SKM-1 treated with dmso at 0.1 percent for 144 hours (cell line): Measurements from ENCODE around the gene GREB1.

Experiments used
- DNase-seq: peaks from one replicate; lab custom pipeline; 2025; ENCODE audit not compliant: unreplicated experiment; lab: John Stamatoyannopoulos, UW

The GREB1 gene

DNA sequence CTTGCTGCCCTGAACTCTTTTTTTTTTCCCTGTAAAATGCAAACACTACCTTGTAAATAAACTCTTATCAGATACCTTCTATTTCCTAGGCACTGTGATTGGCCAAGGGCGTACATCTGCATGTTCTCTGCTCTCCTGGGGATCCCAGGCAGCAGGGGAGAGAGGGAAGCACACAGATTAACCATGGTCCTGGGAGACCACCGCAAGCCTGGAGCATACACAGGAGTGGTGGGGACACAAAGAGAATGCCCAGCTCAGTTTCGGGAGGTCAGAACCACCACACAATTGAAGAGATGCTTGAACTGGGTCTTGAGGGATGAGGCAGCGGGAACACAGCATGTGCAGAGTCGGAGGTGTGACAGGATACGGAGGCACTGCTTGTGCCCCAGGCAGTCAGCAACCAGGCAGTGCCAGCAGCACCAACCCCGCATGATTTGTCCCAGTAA, 2.1 kb downstream of the GREB1 start:
- DNase-seq = no peak

DNA sequence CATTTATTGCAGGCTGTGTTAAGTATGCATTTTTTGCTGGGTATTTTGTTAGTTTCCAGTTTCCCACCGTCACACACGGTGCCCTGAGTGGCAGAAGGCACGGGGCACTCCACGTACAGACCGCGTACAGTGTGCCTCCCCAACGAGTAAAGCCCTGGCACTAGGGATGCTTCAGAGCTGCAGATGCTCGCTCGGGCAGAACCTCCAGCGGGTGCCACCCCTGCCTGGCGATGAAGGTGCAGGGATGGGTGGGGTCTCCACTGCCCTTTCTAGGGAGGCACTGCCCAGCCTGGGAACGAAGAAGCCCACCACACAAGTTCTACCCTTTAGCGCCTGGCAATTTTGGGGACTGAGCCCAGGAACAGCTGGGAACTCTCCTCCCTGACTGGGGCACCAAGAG, 4.1 kb downstream of the GREB1 start:
- no peak for DNase-seq

DNA sequence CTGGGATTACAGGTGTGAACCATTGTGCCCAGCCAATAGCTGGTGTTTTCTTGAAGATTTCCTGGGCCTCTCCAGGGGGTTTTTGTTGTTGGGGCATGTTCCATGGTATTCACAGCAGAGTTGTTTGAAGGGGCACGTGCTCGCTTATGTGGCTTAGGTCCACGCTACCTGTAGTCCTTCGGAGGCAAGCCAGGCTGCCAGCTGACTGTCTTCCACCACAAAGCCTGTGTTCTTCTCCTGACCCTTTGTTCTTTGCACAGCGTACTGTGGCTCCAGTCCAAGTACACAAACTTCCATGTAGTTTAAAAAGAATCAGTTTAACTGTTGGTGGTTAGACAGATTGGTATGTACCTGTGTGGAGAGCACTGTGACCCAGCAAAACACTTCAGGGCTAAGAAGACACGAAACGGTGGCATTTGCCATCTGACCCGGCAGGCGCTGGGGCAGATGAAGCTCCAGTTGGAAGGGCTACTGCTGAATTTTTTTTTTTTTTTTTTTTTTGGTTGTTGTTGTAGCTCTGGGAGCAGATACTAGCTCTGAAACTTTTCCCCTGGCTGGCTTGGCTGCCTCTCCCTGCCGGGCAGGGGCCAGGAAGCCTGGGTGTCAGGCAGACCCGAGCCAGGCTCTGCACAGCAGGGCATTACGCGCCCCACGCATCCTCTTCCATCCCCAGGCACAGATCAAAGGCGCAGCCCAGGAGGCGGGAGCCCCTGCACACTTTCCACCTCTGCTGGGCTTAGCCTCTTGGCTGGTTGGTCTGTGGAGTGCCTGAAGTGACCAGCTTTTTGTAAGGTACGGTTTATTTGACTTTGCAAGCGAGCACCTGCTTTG, 5.7 kb downstream of the GREB1 start:
- DNase-seq = no peak

DNA sequence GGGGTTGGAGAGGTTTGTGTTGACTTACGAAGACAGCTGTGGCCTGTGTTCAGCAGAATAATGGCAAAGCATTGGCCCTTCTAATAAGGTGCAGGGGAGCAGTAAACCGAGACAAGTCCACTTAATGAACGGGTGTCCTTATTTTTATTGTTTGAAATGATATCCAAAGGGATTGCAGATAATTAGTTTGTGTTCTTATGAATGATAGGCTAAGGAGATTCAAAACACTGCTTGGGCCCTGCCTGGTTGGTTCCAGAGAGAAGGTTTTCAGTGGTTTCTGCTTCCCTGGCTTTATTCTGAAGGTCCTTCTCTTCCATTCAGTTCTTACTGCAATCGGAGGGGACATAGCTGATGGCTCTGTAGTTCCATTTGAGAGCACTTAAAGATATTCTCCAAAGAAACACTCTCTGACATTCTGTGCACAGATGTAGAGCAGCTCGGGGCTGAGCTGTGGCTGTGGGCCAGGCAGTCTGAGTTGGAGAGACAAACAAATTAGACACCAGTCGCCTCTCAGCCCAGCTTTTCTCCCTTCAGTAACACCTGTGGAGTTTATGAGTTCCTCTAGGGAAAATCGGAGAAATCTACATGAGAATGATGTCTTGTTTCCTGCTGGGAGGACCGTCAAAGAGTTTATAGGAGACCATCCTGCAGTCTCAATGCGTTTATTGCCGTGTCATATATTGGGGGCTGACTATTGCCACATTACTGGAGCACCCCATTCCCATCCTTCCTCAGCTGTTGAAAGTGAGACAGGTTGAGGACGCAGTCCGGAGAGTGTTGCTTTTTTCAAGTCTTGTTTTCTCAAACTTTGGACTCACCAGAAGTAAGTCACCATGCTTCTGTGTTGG, 6.5 kb downstream of the GREB1 start:
- DNase-seq = no peak

DNA sequence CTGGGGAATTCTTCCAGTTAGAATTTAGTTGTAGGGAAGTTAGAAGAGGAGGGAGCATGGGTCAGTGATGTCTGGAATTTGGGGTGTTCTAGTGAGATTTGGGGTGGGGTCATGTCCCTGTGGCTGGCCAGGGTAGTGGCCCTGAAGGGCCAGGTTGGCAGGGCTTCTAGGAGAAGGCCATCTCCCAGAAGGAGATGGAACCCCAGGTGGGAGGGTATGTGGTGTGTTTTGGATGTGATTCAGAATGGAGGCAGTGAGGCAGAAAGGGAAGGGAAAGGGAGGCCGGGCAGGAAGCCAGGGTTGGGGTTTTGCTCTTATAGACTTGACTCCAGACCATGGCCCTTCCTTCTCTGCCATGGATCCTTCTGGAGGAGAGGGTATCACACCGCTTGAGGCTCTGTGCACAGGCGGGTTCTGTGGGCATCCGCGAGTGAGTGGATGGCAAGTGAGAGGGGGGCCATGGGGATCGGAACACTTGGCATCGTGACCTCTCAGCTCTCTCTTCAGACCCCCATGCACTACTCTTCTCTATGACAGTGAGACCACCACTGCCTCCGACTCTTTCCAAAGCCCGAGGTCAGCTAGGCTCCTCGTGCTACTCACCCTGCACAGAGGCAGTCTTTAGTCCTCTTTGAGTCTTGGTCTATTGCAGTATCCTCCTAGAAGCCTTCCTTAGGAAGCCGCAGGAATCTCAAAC, 7.3 kb downstream of the GREB1 start:
- DNase-seq = no peak

DNA sequence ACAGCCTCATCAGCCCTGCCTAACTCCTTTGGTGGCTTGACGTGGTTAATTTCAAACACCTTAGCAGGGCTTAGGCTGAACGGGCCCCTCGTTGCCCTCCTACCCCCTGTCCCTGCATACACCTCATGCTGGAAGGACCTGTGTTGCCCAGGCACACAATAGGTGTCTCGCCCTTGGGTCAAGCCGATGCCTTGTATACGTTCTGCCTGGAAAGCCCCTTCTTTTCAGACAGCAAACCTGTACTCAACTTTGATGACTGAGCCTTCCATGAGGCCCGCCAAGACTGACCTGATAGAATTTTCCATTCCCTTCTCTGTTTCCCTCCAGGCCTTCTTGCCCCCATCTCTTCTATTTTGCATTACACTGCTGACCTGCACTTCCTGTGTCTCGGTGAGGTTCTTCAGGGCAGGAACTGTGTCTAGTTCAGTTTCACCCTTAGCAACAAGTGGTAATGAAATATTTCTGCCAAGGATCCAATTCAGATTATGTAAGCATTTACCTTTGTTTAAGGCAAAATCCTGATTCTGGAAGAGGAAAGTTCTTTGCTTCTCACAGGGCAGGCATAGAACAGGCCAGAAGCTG, 7.9 kb downstream of the GREB1 start:
- DNase-seq = no peak

DNA sequence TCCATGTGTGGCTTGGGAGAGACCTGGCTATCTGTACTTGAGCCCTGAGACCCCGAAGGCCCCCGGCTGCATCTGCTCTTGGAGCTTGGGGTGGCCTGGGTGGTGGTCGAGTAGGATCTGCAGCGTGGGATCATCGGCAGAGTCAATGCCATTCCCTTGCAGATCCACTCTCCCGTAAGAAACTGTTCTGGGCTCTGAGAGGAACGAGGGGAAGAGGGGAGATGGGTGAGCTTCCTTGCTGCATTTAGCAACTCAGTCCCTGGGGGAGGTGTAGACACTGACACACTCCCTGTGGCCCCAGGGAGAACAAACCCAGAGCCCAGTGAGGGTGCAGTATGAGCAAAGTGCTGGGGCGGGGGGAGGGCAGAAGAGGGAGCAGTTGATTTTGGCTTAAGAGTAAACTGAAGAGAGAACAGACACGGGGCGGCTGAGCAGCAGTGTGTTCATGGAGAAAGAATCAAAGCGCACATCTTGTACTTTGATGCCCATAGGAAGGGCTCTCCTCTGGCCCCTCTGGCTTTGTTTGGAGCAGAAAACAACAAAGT, 8.5 kb downstream of the GREB1 start:
- no peak for DNase-seq

DNA sequence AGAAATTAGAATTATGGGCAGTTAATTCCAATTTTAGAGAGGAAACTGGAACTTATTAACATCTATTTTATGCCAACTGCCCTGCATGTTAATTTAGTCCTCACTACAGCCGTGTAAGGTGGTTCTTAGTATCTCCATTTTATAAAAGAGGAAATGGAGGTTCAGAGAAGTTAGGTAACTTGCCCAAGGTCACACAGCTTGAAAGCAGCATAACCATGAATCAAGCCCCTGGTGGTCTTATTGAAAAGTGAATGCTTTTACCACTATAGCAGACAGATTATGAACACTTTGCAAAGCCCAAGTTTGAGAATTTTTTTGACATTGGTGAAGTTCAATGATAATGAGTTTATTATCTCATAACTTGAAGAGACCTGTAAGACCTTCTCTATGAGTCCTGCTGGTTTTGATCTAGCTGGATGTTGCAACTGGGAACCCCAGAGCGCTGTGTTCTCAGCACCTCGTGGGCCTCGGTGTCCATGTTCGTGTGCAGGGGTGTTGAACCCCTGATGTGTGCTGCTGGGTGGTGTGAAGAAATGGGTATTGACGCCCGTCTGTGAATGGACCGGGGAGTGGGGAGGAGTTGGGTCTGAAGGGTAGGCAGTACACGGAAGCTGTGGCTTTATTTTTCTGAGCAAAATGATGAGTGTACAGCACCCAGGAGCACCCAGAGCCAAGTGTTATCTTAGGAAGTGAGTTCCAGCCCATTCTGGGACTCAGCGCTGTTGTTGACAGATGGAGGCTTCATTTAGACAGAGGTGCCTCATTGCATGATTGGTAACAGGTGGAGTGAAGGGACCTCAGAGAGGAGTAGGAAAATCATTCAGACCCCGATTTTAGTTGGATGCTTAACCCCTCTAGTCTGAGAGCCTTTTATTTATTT, 9.7 kb downstream of the GREB1 start:
- no peak for DNase-seq

DNA sequence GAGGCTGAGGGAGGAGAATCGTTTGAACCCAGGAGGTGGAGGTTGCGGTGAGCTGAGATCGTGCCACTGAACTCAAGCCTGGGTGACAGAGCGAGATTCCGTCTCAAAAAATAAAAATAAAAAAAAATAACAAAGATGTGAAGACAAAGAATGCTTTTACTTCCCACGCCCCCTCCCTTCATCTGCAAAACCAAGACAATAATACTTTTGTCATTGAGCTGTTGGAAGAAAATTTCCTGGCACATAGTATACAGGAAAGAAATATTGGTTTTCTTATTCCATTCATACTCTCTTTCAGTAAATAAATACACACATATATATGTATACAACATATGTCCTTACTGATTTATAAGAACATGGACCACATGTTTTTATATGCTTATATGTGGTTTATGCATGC, 12.2 kb downstream of the GREB1 start:
- DNase-seq = no peak

DNA sequence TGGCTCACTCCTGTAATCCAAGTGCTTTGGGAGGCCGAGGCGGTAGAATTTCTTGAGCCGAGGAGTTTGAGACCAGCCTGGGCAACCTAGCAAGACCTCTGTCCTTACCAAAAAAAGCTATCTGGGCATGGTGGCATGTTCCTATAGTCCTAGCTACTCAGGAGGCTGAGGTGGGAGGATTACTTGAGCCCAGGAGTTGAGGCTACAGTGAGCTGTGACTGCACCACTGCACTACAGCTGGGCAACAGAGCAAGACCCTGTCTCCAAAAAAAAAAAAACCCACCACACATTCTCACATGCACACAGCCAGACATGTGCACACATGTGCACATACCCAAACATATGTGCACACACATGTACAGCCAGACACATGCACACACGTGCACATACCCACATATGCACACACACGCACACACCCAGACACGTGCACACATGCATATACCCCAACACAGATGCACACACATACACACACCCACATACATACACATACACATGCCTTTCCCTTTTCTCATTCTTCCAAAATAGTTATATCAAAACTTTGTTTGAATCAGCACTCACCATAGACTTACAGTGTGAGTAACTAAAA, 14.2 kb downstream of the GREB1 start:
- no peak for DNase-seq

DNA sequence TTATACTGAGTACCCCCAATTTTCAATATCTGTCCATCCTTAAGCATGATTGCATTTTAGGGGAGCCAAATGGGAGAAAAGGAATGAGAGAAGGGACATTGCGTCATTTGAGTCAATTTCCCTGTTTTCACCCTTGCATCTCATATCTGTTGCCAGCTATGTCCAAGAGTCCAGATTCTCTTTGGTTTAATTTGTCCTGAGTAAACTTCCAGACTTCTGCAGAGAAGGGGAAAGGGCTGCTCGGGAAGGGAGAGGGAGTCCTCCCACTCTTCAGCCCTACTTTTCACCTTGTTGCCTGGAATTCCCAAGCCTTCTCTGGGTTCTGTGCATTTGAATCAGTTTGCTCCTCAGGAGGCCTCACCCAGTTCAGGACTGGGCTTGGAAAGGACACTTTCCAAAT, 16.5 kb downstream of the GREB1 start:
- no peak for DNase-seq

DNA sequence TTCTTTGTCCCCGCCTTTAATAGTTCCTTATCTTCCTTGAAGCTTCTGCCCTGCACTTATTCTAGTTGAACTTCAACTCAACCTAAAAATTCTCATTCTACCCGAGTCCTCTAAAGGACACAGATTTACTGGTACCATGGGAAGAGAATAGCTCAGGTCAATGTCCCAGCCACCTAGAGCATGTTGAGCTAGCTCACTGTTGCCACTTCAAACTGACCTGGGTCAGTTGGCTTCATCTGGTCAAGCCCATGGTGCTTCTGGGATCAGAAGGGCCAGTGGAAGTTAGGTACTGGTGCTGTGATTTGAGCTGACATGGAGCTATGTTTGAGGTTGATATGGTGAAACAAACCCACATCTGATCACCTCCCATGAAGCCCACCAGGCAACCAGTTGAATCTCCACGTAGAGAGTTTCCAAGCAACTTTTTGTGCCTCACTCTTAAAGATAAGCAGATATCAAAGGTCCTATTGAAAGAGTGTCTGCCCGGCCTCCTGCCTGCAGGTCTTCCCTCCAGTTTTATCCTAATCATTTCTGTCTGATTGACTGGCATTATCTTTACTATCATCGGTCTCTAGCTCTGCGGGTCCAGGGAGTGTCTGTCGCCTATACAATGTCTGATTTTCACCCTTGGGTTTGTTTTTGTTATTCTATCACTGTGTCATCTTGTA, 17.2 kb downstream of the GREB1 start:
- DNase-seq = no peak

DNA sequence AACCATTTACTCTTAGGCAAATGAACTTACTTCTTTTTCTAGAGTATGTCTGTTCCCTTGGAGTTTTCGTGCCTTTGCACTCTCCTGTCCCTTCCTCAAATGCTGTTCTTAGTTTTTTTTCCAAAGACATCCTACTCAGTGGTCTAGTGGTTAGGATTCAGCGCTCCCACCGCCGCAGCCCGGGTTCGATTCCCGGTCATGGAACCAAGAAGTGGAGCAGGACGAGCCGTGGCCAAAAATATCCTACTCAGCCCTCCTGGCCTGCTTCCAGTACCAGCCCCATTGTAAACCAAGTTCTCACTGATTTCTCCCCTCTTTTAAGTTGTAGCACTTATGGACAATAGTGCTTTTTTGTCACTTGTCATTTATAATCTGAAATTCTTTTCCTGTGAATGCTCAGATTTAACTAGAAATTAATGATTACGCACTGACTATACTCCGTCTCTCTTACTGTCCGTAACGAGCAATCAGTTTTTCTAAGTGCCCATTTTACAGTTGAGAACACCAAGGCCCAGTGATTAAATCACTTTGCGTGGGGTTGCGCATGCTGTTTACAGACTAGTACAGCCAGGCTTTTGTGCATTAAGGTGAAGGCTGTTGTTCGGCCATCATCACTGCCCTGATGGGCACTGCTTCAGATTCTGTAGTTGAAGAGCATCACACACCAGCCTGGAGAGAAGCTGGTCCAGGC, 17.9 kb downstream of the GREB1 start:
- DNase-seq = no peak

DNA sequence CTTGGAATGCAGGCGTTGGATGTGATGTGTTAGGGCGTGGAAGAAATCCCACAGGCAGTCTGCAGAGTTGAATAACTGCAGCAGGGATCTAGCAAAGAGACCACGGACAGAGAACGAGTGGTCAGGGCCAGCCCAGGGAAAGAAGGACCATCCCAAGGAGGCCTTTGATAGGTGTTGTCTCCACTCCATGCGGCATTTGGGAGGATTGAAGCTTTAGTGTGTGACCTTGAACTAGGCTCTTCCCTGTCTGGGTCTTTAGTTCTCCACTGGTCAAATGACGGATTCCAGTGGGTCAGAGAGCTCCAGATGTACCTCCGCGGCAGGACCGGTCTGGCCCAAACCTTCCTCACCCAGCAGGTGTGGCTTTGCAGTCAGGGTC, 18.4 kb downstream of the GREB1 start:
- no peak for DNase-seq

DNA sequence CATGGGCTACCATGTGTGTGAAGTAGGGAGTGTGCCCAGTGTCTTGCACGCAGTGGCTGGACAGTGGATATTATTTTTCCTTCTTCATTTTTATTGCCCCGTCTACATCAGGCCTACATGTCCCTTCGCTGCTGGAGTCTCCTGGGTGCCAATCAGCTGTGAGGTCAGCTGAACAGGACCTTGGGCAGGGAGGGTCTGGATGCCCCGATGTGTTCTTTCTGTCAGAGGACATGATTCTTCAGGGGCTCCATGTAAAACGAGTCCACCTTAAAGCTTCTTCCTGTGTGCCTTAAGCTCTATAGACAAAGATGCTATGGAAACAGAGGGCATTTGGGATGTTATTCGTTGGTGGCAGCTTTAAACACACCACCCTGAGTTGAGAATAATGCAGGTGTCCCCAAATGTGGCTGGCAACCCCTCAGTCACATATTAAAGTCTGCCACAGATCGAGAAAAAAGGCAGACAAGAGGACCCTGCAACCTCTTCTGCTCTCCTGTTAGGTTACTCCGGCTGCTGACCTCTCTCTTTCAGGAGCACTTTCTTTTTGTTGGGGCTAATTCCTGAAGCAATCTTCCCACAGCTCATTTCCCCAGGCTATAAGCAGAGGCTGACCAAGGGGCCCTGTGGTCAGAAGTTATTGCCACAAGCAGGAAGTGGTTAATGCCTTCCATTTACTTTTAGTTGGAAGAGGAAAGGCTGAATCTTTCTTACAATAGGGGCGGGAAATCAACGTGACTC, 20.0 kb downstream of the GREB1 start:
- no peak for DNase-seq

DNA sequence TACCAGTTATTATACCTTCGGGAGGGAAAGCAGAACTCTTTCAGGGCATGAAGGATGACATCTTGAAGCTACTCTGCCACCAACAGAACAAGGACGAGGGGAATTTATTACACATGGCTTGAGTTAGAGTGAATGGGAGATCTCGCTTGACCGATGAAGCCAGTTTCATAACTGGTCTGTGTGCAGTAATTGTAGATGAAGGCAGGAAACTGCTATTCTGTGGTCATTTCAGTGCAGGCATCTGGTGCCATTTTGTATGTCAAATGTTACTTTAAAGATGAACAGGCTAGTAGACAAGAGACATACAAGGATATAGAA, 20.5 kb downstream of the GREB1 start:
- no peak for DNase-seq

DNA sequence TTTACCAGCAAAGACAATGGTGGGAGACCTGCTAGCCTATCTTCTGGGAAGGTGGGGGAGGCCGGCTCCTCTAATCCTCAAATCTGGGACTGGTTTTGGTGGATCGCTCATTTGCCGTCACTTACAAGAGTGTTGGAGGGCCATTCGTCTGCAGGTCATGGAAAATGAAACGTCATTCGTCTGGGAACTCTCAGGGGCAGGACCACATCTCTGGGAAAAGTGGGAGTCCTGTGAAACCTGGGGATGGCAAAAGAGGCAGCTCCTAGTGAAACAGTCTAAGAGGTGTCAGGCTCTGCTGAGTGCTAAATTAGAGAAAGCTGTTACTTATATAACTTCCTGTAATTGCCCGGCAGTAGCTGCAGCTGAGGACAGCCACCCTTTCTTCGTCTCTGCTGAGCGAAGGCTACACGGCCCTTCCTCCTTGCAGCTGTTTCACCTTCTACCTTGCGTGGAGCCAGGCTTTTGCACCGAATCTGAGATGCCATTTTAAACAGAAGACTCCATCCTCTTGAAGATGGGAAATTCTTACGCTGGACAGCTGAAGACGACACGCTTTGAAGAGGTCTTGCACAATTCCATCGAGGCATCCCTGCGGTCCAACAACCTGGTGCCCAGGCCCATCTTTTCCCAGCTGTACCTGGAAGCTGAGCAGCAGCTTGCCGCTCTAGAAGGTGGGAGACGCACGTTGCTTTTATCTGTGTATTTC, 22.4 kb downstream of the GREB1 start:
- DNase-seq = no peak
